ENCODE data around the gene SLC22A13. TPM values are rescaled to one million over a fixed set of nuclear protein-coding genes. Genes with fewer than 3 reads are reported as not detected.

Gene SLC22A13
- total RNA-seq, 3 donors from 2014 or later (not counting 1 experiment from before 2014, with no cell fraction given), result 0.16 to 0.85 (median 0.40) TPM

- H3K4me3 Mint-ChIP-seq, result no peak overlapping the region
- Histone ChIP-seq H3K9me3 (ENCODE audit: control insufficient read depth, insufficient read depth, low read length) (no peaks in the 10 kb centered on the region), H3K27ac (ENCODE audit: low read length) (no peak overlapping the region), H3K27me3 (ENCODE audit: control insufficient read depth, insufficient read depth, low read length) (no peaks in the 10 kb centered on the region), H3K4me3 (ENCODE audit: low read length) (no peak overlapping the region), H3K4me1 (ENCODE audit: control insufficient read depth, insufficient read depth, low read length) (no peaks in the 10 kb centered on the region), H3K36me3 (ENCODE audit: control insufficient read depth, insufficient read depth, low read length) (peaks cover 40% of the 10 kb centered on the region)
- H3K9me3 Mint-ChIP-seq, result no peaks in the 10 kb centered on the region
- no peak for TF ChIP-seq CTCF (IDR thresholded peaks at IDR 0.05)
- DNase-seq (no peak), ATAC-seq (no peak)
- peaks cover 14% of the 10 kb centered on the region for H3K36me3 Mint-ChIP-seq
- H3K27me3 Mint-ChIP-seq (ENCODE audit: low read depth in 2 of 2), result no peaks in the 10 kb centered on the region
- H3K4me1 Mint-ChIP-seq, result peaks cover 0 to 5% of the 10 kb centered on the region in 2 donors
- H3K27ac Mint-ChIP-seq, result no peak overlapping the region
- 66% methylated on average over 5 of the region's 7 CpGs for WGBS (ENCODE audit: insufficient coverage)
- intact Hi-C loops (cut with micrococcal nuclease), result no loop called here
Measured at GRCh38 chr3:38222032-38222634, 43.5 kb upstream of the SLC22A13 start.

GRCh38 chr3:38224357-38224756 lies 41.3 kb upstream of the SLC22A13 start:
- no peak for TF ChIP-seq CTCF (IDR thresholded peaks at IDR 0.05)
- Histone ChIP-seq H3K27me3 (ENCODE audit: control insufficient read depth, insufficient read depth, low read length) (no peaks in the 10 kb centered on the region), H3K4me3 (ENCODE audit: low read length) (no peak overlapping the region), H3K9me3 (ENCODE audit: control insufficient read depth, insufficient read depth, low read length) (no peaks in the 10 kb centered on the region), H3K36me3 (ENCODE audit: control insufficient read depth, insufficient read depth, low read length) (peaks cover 47% of the 10 kb centered on the region), H3K27ac (ENCODE audit: low read length) (no peak overlapping the region), H3K4me1 (ENCODE audit: control insufficient read depth, insufficient read depth, low read length) (no peaks in the 10 kb centered on the region)
- no peaks in the 10 kb centered on the region for H3K9me3 Mint-ChIP-seq
- H3K4me1 Mint-ChIP-seq, result peaks cover 0 to 10% of the 10 kb centered on the region in 2 donors
- no peak for ATAC-seq
- H3K36me3 Mint-ChIP-seq, result peaks cover 6% of the 10 kb centered on the region
- WGBS (ENCODE audit: insufficient coverage), result 100% methylated on average over 3 of the region's 4 CpGs
- no peak for DNase-seq
- intact Hi-C loops (cut with micrococcal nuclease), result no loop called here
- no peak overlapping the region for H3K27ac Mint-ChIP-seq
- no peak overlapping the region for H3K4me3 Mint-ChIP-seq
- H3K27me3 Mint-ChIP-seq (ENCODE audit: low read depth in 2 of 2), result no peaks in the 10 kb centered on the region

- Histone ChIP-seq H3K36me3 (ENCODE audit: control insufficient read depth, insufficient read depth, low read length) (peaks cover 58% of the 10 kb centered on the region), H3K4me3 (ENCODE audit: low read length) (no peak overlapping the region), H3K9me3 (ENCODE audit: control insufficient read depth, insufficient read depth, low read length) (no peaks in the 10 kb centered on the region), H3K27me3 (ENCODE audit: control insufficient read depth, insufficient read depth, low read length) (no peaks in the 10 kb centered on the region), H3K4me1 (ENCODE audit: control insufficient read depth, insufficient read depth, low read length) (no peaks in the 10 kb centered on the region), H3K27ac (ENCODE audit: low read length) (no peak overlapping the region)
- peaks cover 0 to 5% of the 10 kb centered on the region in 2 donors for H3K4me1 Mint-ChIP-seq
- intact Hi-C loops (cut with micrococcal nuclease), result no loop called here
- no peak overlapping the region for H3K27ac Mint-ChIP-seq
- H3K27me3 Mint-ChIP-seq (ENCODE audit: low read depth in 2 of 2), result no peaks in the 10 kb centered on the region
- H3K4me3 Mint-ChIP-seq, result no peak overlapping the region
- DNase-seq, result no peak
- 100% methylated on average over 2 of the region's 2 CpGs for WGBS (ENCODE audit: insufficient coverage)
- peaks cover 6% of the 10 kb centered on the region for H3K36me3 Mint-ChIP-seq
- no peaks in the 10 kb centered on the region for H3K9me3 Mint-ChIP-seq
- no peak for ATAC-seq
- no peak for TF ChIP-seq CTCF (IDR thresholded peaks at IDR 0.05)
Measured at GRCh38 chr3:38226273-38226672, 39.3 kb upstream of the SLC22A13 start.

GRCh38 chr3:38227989-38228388 lies 37.6 kb upstream of the SLC22A13 start:
- H3K9me3 Mint-ChIP-seq, result no peaks in the 10 kb centered on the region
- Histone ChIP-seq H3K4me3 (ENCODE audit: low read length) (no peak overlapping the region), H3K4me1 (ENCODE audit: control insufficient read depth, insufficient read depth, low read length) (no peaks in the 10 kb centered on the region), H3K9me3 (ENCODE audit: control insufficient read depth, insufficient read depth, low read length) (no peaks in the 10 kb centered on the region), H3K36me3 (ENCODE audit: control insufficient read depth, insufficient read depth, low read length) (peaks cover 52% of the 10 kb centered on the region), H3K27ac (ENCODE audit: low read length) (no peak overlapping the region), H3K27me3 (ENCODE audit: control insufficient read depth, insufficient read depth, low read length) (no peaks in the 10 kb centered on the region)
- H3K27me3 Mint-ChIP-seq (ENCODE audit: low read depth in 2 of 2), result no peaks in the 10 kb centered on the region
- peaks cover 7% of the 10 kb centered on the region for H3K36me3 Mint-ChIP-seq
- ATAC-seq (no peak), DNase-seq (no peak)
- intact Hi-C loops (cut with micrococcal nuclease), result no loop called here
- H3K4me1 Mint-ChIP-seq, result peaks cover 0 to 5% of the 10 kb centered on the region in 2 donors
- no peak overlapping the region for H3K4me3 Mint-ChIP-seq
- peak overlapping the region in 1 of 2 donors; percentile 68 for H3K27ac Mint-ChIP-seq
- no peak for TF ChIP-seq CTCF (IDR thresholded peaks at IDR 0.05)
- 75% methylated on average over 2 of the region's 2 CpGs for WGBS (ENCODE audit: insufficient coverage)
